ENCODE measurements around the gene CDH13.

The CDH13 gene

DNA sequence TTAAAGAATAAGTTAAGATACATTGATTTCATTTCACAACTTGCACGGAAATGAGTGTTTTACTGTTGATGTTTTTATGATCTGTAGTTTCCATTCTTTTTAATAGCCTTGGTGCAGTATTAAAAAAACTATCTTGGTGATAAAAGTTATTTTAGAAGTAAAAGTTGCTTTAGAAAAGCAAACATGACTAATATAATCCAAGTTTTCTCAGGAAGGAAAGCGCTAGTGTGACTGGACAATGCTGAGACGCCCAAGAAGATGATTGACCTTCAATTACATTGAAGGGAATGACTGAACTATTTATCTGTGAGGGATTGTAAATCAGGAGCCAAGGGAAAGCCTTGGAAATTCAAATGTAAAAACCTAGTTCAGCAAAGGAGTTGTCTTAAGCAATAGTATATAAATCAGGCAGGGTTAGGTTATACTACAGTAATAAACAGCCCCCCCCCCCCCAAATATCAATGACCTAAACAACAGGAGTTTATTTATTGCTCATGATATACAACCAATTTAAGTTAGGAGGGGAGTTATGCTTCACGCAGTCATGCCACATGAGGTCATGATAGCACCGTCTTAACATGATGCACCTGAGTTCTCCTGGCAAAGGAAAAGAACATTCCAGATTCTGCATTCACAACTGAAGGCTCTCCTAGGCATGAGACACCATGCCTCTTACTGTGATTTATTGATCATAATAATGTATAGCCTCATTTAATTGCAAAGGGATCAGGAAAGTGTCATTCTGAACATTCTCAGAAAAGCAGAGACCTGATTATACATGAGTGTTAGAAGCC is 443.8 kb downstream of the CDH13 start:
- no peak for DNase-seq

DNA sequence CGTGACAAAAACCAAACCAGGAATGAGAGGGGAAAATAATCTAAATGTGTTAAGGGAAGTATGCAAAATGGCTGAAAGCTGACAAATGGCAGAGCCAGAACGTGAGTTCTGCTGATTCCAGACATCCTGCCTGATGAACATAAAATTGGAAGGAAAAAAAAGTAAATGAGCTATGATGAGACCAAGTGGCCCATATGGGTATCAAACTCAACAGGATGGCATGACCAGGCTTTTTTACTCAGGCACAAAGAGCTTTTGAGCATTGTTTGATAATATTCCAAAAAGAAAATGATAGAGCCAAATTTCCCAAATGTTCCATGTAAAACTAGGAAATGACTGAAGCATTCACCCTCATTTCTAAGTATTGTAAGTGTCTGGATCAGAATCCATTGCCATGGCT is 449.2 kb downstream of the CDH13 start:
- DNase-seq: no peak

DNA sequence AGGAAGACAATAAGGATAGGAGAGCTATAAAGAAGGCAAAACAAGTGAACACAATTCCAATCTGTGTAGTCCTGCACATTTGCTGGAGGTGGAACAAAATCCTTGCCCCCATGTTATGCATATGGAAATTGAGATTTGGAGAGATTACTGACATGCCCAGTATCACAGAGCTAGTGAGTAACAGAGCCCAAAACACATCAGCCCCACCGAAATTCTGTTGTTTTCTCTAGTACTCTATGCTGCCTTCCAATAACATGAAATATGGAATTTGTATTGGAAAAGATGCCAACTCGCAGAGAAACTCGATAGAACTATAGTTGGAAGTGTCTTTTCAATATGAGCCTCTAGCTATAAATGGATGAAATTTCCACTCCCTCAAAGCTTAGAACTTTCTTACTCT is 456.6 kb downstream of the CDH13 start:
- DNase-seq: no peak

DNA sequence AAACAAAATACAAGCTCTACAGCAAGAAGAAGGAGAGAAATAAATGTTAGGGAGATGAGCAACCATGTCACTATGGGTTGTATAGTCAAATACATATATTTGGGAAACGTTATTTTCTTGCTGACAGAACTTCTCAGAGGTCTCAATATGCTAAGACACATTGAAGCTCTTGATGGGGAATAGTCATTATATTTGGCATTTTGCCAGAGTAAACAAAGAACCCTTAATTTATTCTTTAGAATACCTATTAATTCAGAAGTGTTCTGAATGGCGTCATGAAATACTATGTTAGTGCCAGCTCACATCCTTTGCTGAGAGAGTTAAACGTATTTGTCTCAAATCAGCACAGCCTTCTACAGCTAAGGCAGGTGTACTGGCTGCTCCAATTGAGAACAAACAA is 458.9 kb downstream of the CDH13 start:
- DNase-seq: no peak

DNA sequence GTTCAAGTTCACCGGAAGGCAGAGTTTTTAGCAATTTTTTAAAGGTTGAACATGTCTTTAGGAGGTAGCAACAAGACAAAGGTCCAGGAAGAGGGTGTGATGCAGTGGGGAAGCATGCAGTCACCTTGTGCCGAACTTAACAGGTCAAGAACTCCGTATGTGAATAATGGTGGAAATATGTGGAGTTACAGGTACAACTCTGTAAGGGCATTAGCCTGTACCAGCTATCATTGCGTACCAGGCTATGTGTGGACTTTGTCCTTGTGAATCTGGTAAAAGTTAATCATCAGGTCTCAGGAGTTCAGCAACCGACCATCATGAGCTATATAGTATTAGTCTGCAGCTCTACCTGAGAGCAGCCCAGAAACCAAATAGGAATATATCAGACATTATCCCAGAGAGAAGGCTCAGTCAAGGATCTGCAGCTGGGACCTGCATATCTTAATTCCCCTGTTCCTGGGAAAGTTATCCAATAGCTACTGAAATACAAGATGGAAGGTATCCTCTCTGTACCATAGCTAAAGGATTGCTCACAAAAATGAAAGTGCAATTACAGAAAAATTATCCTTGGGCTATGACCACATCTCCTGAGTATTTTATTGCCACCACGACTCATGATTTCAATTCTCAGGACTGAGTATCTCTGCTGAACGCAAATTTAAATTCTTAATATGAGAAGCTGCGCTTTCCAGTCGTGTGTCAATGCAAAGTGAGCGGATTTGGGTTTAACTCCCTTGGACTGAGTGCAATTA is 469.3 kb downstream of the CDH13 start:
- no peak for DNase-seq

DNA sequence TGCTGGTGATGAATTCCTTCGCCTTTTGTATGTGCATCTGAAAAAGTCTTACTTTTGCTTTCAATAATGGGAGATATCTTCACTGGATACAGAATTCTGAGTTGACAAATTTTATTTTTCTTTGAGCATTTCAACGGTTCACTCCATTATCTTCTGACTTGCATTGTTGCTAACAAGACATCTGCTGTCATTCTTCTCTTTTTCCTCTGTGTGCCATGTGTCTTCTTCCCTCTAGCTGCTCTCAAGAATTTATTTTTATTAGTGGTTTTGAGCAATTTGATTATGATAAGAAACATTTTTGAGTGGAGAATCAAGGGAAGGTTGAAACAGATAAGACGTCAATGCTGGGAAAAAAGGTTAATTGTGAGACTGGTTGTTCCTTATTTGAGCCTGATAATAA is 471.8 kb downstream of the CDH13 start:
- DNase-seq: no peak

DNA sequence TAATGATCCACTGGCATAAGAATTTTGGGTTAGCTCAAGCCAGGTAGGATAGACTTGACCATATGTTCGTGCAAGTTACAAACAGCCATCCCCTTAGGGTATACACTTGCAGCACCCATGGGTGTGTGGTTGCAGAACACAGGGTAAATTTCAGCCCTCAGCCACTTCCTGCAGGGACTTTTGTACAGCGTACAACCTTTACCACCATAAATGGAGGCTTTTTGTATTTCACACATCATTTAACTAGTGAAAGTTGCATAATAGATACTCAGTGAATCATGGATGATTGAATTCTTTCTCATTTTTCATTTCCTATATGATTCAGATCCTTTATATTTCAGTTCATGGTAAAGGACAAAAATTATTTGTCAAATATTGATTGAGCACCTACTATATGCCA is 473.9 kb downstream of the CDH13 start:
- DNase-seq: no peak

DNA sequence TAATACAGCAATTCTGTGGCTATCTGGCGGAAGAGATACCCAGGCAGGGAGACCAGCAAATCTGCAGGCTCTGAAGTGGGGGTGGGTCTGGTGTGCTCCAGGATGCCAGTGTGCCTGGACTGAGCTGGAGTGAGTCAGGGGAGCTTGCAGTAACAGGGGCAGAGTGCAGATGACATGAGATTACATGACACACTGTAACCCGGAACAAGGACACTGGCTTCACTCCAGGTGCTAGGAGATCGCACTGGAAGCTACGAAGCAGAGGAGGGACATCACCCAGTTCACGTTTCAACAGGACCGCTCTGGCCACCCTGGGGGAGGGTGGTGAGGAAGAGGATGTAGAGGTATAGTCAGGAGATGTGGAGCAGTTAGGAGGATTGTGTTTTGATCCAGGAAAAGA is 475.6 kb downstream of the CDH13 start:
- no peak for DNase-seq

DNA sequence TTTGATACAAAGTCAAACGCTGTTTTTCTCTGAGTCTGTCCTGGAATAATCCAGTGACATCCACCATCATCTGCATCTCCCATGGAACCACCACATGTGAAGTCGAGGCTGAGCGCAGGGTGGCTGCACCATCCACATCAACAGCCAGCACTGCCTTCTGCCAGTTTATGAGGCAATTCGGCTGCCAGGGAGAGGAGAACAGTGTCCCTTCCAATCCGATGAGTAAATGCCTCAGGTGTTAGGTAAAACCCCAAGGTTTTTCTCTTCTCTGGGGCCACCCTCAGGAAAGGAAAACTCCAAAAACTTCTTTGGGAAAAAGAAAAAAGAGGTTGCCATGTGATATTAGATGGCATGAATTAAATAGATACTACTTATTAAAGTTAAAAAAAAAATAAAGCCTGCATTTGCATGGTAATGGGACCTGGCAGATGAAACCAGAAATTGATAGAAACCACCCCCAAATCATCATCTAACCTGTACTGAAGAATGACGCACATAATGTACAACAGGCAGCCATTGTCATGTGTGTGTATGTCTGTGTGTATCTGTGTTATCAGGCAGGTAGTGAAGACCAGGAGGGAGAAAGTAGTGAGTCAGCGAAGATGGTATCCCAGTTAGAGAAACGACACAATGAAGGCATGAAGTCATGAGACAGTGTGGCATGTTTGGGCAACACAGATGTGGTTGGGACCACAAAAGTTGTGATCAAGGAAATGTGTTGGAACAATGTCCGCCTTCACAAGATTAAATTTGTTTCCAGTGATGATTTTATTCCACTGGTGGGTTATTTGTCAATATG is 478.7 kb downstream of the CDH13 start:
- DNase-seq: no peak

DNA sequence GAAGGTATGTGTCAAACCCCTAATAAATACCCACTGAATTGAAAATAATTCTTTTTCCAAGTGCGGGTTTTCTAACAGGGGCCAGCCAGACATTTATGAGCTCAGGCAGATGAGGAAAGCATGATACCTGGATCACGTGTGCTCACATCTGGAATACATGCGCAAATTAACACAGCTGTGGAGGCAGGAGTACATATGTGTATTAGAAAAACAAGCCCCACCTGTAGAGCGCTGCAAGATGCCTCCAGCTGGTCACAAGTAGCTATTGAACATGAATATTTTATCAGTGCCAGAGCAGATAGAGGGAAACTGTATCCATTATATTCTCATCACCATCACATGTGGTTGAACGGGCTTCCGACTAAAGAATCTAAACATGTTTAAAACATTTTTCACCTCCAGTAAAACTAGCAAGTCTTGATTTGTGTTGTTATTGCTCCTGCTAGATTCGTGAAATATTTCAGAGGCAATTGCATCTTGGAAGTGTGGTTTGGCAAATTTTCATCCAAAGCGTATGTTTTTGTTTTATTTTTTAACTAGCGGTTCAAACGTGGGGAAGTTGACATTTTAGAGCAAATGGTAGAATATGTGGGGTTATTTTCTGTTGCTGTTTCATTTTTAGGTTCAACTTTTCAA is 482.8 kb downstream of the CDH13 start:
- no peak for DNase-seq

DNA sequence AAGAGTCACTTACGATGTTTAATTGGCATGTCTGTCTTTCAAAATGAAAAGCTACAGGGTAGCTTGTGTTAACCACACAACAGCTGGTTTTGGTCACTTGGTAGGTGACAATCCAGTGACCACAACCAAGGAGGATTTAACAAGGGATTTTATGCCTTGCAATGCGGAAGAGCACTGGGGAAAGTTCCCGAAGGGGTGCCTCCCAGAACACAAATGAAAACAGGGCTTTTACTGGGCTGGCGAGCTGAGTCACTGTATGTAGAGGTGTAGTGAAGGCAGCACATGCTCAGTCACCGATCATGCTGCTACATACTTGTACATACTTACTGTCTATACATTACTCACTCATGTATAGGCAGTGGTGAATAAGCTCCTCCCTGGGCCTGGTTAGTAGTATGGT is 483.5 kb downstream of the CDH13 start:
- no peak for DNase-seq

DNA sequence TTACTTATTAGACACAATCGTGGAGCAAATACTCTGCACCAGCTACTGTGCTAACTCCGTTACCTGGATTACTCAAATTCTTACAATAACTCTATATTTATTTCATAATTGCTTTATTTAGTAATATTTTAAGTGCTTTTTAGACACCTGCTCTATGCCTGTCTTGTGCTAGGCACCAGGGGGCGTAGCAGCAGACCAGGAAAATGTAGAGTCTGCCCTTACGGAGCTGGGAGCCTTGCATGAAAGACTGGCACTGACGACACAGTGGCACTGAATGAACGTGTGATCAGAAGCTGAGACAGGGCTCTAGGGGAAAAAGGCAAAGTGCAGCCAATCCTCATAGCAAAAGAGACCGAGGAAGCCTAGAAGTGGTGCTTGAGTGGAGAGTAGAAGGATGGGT is 486.5 kb downstream of the CDH13 start:
- DNase-seq: no peak

DNA sequence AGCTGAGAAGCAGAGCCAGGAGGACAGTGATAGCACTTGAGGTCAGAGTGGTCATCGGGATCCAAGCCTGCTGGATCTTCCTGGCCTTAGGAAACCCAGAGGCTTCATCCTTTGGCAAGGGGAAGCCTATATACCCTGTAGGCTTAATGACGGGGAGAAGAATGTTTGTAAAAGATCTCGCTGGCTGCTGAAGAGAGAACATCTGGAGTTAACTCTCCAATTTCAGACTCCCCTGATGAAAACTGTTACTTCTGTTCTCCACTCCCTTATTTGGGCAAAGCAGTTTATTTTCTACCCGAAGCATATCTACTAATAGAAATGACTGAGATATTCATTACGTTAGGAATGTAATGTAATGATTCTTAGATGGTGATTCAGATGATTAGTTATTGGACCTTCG is 487.0 kb downstream of the CDH13 start:
- no peak for DNase-seq

DNA sequence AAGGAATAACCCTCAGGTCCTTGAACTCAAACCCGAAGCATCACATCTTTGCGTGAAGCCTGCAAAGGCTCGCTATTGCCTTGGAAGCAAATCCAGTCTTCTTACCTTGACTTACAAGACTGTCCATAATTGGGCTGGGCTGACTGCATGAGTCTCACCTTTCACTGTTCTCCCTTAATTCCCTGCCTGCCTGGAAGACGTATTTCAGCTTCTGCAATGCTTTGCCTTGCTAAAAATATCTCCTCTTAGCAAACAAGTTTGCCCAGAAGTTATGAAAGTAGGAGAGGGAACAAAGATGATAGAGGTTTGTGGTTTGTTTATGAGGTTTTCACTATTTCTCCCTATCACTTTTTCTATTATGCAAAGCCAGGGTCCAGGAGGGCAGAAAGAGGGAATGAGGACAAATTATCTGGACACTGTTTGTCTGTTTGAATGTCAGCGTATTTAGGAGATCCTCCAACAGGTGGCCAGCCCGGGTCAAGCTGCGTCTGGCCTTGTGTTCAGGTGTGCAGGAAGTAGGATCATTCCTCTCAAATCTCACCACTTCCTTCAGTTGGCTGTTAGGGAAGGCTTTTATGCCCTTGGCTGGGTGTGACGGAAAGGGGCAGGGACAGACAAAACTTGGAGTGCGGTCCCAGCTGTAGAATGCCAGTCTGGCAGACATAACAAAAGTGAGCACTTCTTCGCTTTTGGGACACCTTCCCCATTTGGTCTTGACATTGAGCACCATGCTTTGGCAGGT is 488.9 kb downstream of the CDH13 start:
- DNase-seq: no peak

DNA sequence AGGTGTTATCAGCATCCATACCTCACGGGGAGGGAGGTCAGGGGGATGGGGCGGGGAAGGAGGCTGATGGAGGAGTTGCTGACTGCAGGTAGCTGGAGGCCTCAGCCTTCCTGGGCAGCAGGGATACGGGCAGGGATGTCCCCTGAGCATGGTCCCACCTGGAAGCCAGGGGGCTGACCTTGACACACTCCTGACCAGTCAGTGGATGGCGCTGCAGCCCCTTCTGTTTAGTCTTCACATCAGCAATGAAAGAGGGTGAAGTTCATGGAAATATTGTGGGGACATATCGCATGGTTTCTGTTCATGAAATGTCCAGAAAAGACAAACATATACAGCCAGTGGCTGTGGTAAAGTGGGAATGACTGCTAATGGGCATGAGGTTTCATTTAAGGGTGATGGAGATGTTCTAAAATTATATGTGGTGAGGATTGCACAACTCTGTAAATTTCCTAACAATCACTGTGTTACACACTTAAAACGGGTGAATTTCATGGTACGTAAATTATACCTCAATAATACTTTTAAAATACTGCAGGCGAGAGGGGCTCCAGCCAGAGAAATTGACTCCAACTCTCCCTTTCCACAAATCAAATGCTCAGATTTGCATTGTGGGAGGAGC is 489.6 kb downstream of the CDH13 start:
- DNase-seq: no peak

DNA sequence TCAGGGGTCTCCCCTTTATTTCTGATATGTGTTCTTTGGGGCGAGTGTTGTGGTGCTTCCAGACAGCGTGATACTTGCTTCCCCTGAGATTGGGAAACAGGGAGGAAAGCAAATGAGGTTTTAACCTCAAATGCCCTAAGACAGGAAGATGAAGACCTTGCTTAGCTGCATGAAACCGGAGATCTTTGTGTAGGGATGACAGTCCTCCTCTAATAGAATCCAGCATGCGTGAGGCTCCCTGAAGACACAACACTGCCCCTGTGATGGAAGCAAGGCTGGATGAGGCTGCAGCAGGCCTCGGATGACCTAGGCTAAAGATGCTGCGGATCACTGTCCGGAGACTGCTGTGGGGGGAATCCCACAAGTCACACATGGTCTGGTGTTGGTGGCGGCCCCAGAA is 491.0 kb downstream of the CDH13 start:
- no peak for DNase-seq

DNA sequence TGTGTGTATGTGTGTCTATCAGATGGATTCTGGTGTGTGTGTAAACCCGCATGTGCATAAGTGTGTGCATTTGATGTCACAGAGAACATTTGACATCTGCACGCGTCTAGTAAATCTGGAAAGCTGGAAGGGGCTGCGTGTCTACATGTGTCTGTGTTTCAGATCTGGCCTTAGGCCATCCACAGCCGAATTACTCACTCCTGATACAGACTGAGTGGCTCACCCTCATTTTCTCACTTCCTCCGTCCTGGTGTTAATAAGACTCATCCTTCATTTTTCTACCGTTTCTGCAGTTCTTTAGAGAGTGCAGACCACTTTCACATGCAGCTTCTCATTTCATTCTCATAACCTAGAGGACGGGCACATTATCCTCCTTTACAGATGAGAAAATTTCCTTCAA is 491.6 kb downstream of the CDH13 start:
- DNase-seq: no peak

DNA sequence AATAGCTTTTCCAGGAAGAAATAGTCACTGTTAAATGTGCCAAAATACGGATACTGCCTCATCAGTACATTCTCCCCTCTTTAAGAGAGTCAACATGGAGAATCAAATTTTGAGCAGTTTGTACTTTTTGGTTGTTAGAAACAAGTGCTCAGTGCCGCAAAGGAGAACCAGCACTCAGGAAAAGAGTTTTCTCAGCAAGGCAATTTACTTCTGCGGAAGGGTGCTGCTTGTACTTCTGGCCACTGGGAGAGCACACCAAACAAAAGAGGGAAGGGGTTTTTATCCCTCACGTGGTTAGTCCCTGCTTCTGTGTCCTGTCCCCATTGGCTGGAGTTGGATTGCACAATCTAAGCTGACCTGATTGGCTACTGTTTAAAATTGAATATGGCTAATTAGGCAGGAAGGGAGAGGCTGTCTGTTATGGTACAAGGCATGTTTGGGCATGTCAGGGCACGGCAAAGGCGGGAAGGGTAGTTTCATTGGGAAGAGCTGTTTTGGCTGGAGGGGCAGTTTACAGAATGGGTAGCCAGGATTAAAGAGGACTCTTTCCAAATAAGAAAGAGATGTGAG is 499.3 kb downstream of the CDH13 start:
- DNase-seq: no peak

DNA sequence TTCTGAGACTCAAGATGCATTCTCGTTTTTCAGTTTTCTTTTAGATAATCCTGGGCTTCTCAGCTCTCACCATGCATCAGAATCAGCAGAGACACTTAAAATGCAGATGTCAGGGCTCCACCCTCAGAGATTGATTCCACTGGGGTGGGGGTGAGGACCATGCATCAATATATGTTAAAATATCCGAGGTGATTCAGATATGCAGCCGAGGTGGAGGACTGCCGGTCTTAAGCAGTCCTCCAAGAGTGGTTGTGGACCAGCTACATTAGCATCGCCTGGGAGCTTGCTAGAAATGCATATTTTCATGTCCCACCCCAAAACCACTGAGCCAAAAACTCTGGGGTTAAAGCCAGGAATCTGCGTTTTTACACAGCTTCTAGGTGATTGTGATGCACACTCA is 501.3 kb downstream of the CDH13 start:
- no peak for DNase-seq

DNA sequence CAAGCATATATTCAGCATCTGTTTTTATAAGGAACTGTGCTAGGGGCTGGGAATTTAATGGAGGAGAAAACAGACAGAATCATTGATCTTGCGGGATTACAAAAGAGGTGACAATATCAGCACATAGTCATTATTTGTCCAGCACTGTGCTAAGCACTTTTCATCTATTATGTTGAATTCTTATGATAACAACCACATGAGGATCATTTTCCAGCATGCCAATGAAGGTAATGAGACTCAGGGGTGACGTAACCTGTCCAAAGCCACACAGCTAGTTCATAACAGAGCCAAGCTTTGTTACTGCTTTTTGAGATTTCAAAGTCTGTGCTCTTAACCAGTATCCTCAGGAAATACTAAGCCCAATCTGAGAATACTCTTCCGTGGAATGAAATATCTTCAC is 503.3 kb downstream of the CDH13 start:
- no peak for DNase-seq

DNA sequence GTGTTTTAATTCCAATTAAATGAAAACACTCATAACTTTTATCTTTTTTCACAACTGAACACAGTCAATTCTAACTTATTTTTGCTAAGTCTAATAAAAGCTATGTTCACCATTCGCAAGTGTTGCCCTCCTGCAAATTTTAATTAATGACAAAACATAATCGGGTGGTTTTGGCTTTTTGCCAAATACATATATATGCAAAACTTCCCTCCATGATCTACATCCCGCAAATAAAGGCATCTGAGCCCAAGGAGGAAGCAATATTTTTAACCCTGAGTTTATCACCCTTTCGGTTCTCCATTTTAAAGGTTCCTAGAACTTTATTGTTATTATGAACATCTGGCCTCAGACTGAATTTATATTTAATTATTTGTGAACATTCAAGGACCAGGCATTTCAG is 507.9 kb downstream of the CDH13 start:
- DNase-seq: no peak

DNA sequence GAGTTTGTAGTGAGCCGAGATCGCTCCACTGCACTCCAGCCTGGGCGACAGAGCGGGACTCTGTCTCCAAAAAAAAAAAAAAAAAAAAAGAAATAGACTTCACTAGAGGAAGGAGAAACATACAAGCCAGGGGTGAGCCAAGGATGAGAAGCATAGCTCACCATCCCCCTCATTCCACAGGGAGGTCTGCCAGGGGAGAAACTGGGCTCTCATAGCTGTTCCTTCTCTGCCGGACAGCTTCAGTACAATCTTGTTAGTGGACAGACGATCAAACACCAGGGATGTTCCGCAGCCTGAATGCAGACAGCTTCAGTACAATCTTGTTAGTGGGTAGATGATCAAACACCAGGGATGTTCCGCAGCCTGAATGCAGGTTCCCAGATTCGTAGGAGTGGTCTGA is 509.6 kb downstream of the CDH13 start:
- no peak for DNase-seq

All from CD4-positive, alpha-beta T cell treated with Interleukin-6 for 4 hours (primary cell).